HCT116 (cell line): ENCODE measurements around the gene TGM1. TPM values are rescaled to one million over a fixed set of nuclear protein-coding genes. Genes with fewer than 3 reads are reported as not detected.

Experiments
- ATAC-seq: fragments of 200-7000 bp; cut with Tn5 transposase; 2 replicates; pipeline ENCODE4 v1.9.1; 2020; ENCODE audit warnings: mild to moderate bottlenecking, moderate library complexity
- BruUV-seq: library from RNA; stranded (reverse); fragments of 400-500 nt; replicated peaks from 2 replicates; lab custom pipeline; 2021; lab: Mats Ljungman, UMichigan
- CTCF ChIA-PET: fragments of 300-600 bp; sonication (Branson Sonifier 250); formaldehyde crosslinking; loops from one replicate; lab custom pipeline; 2021; ENCODE audit warnings: antibody characterized with exemption; lab: Charles Lee
- POLR2A ChIA-PET: fragments of 300-600, 350-600 bp; sonication (Branson Sonifier 250); formaldehyde crosslinking; loops from one replicate; lab custom pipeline; 2021; ENCODE audit warnings: antibody characterized with exemption; lab: Charles Lee
- RAD21 ChIA-PET, 2 experiments: fragments of 300-600 bp; sonication (Branson Sonifier 250); formaldehyde crosslinking; loops; one replicate each; lab custom pipeline; 2023; ENCODE audit warnings: low total read pairs in 2 of 2; ENCODE audit not compliant: uncharacterized antibody in 2 of 2, unreplicated experiment in 2 of 2, low non-redundant PET in 1 of 2; lab: Charles Lee
- DNase-seq: peaks from one replicate; pipeline ENCODE4 v3.0.0-alpha.2; 2010; ENCODE audit warnings: low read depth, low spot score
- H2AFZ ChIP-seq: fragments of 200-600 bp; shearing (Covaris generic), sonication (generic); 2 replicates; pipeline ENCODE4 v1.6.1; 2017; ENCODE audit warnings: low read depth, mixed run types, mixed read lengths, antibody characterized with exemption, low read length; ENCODE audit not compliant: poor library complexity, severe bottlenecking
- H3K27ac ChIP-seq: 2 replicates; pipeline ENCODE4 v1.5.1; 2012; ENCODE audit warnings: low read depth, low read length
- H3K27me3 ChIP-seq: fragments of 200-600 bp; sonication (generic); 2 replicates; pipeline ENCODE4 v1.6.1; 2016; ENCODE audit warnings: mixed run types, low read length, mixed read lengths; ENCODE audit not compliant: insufficient read depth
- H3K36me3 ChIP-seq, 2 experiments: fragments of 200-500 bp in 1 of 2; fragments of 200-600 bp in 1 of 2; sonication (Bioruptor generic) in 1 of 2; sonication (generic) in 1 of 2; 2 replicates each; pipeline versions ENCODE4 v1.5.1 to v1.6.1; 2014 to 2016; ENCODE audit warnings: low read length in 2 of 2, inconsistent platforms in 1 of 2, mixed read lengths in 1 of 2, mixed run types in 1 of 2; ENCODE audit not compliant: insufficient read depth in 2 of 2, control insufficient read depth in 1 of 2
- H3K4me1 ChIP-seq, 2 experiments: fragments of 200-600 bp in 1 of 2; sonication (generic) in 1 of 2; 2 replicates each; pipeline versions ENCODE4 v1.5.1 to v1.6.1; 2012 to 2017; ENCODE audit warnings: low read length in 2 of 2, inconsistent platforms in 1 of 2, mild to moderate bottlenecking in 1 of 2, mixed read lengths in 1 of 2, mixed run types in 1 of 2, moderate library complexity in 1 of 2; ENCODE audit not compliant: insufficient read depth in 2 of 2, control insufficient read depth in 1 of 2
- H3K4me2 ChIP-seq: fragments of 200-600 bp; sonication (generic); 2 replicates; pipeline ENCODE4 v1.6.1; 2017; ENCODE audit warnings: mixed run types, low read length, mixed read lengths
- H3K4me3 ChIP-seq, 2 experiments: fragments of 200-600 bp in 1 of 2; sonication (generic) in 1 of 2; replicated peaks in 1 of 2; 2 replicates each; pipeline ENCODE4 v1.5.1; 2011 to 2016; ENCODE audit warnings: low read length in 2 of 2, control low read depth in 1 of 2, low read depth in 1 of 2, mild to moderate bottlenecking in 1 of 2, mixed read lengths in 1 of 2, mixed run types in 1 of 2
- H3K79me2 ChIP-seq: fragments of 200-600 bp; sonication (generic); 2 replicates; pipeline ENCODE4 v1.6.1; 2017; ENCODE audit warnings: mild to moderate bottlenecking, mixed run types, low read length, moderate library complexity, mixed read lengths; ENCODE audit not compliant: insufficient read depth
- H3K9ac ChIP-seq: fragments of 200-600 bp; sonication (generic); 2 replicates; pipeline ENCODE4 v1.6.1; 2016; ENCODE audit warnings: low read length, mixed read lengths
- H3K9me2 ChIP-seq: fragments of 200-600 bp; sonication (generic), shearing (Covaris generic); 2 replicates; pipeline ENCODE4 v1.6.1; 2017; ENCODE audit warnings: mixed run types, mild to moderate bottlenecking, moderate library complexity; ENCODE audit not compliant: insufficient read depth
- H3K9me3 ChIP-seq, 2 experiments: fragments of 200-500 bp in 1 of 2; fragments of 200-600 bp in 1 of 2; sonication (Bioruptor generic) in 1 of 2; sonication (generic) in 1 of 2; 2 replicates each; pipeline ENCODE4 v1.6.1; 2014 to 2017; ENCODE audit warnings: low read length in 2 of 2, mixed read lengths in 2 of 2, inconsistent platforms in 1 of 2, low read depth in 1 of 2, mild to moderate bottlenecking in 1 of 2, mixed run types in 1 of 2, moderate library complexity in 1 of 2; ENCODE audit not compliant: control insufficient read depth in 1 of 2, insufficient read depth in 1 of 2
- H4K20me1 ChIP-seq: fragments of 200-600 bp; sonication (generic), shearing (Covaris generic); 2 replicates; pipeline ENCODE4 v1.6.1; 2017; ENCODE audit warnings: mixed run types, mild to moderate bottlenecking, moderate library complexity; ENCODE audit not compliant: insufficient read depth
- POLR2AphosphoS5 ChIP-seq: IDR thresholded peaks from 2 replicates; pipeline ENCODE4 v1.6.1; 2011; ENCODE audit warnings: mild to moderate bottlenecking, low read depth, low read length, moderate library complexity
- RAD21 ChIP-seq: IDR thresholded peaks from 2 replicates; pipeline ENCODE4 v1.6.1; 2012; ENCODE audit warnings: low read depth, mild to moderate bottlenecking
- intact Hi-C: fragments of 100-400 bp; cut with micrococcal nuclease; formaldehyde crosslinking; loops from 2 replicates; pipeline ENCODE4 v1.10.0; 2022
- total RNA-seq: library from RNA; stranded (reverse); gene quantifications from one replicate; pipeline ENCODE4 v1.2.1, GENCODE V29; 2021; ENCODE audit not compliant: unreplicated experiment
- TF ChIP-seq, protein P1 (sequence below): IDR thresholded peaks from 2 replicates; pipeline ENCODE4 v1.6.1; 2012; ENCODE audit warnings: low read depth
- TF ChIP-seq, protein P2 (sequence below): IDR thresholded peaks from 2 replicates; pipeline ENCODE4 v1.6.1; 2012
- TF ChIP-seq, protein P3 (sequence below), 3 experiments: fragments of 200-600 bp in 1 of 3; sonication (generic) in 1 of 3; IDR thresholded peaks in 2 of 3; conservative IDR thresholded peaks in 1 of 3; 2 replicates each; pipeline ENCODE4 v1.5.1; 2012 to 2017; ENCODE audit warnings: low read depth in 2 of 3, low read length in 2 of 3, antibody characterized with exemption in 1 of 3, borderline replicate concordance in 1 of 3, control low read depth in 1 of 3, mild to moderate bottlenecking in 1 of 3, mixed read lengths in 1 of 3, mixed run types in 1 of 3, moderate library complexity in 1 of 3; ENCODE audit not compliant: insufficient read depth in 1 of 3

TGM1 gene
- total RNA-seq, 1 experiment from 2014 or later, result 5.6 TPM

DNA sequence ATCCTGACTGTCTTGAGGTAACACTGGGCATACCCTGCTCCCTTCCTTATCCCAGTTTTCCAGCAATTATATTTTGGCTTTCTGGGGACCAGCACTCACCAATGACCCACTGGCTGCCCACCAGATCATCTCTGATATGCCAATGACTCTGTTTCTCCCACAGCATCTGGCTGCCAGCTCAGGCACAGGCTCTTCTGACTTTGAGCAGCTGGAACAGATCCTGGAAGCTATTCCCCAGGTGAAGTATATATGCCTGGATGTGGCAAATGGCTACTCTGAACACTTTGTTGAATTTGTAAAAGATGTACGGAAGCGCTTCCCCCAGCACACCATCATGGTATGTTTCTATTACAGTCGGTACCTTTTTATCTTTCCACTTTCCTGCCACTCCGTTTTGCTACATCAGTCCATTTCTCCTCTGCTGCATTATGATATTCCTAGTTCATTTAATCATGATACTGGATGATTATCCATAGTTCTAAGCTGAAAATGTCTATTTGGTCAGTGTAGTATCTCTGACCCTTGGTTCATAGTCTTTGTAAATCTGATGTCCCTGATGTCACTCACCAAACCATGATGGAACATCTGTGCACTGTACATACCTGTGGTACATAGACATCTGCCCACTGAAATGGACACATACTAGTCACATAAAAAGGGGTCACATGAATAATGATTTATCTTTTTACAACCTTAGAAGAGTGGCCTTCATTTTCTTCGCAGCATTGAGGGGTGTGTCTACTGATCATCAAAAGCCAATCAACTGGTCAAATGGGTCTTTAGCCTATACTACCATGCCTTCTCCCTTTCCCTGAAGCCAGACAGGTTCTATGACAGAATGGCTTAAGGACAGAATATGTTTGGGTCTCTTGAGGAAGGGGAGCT is 26.9 kb downstream of the TGM1 start:
- Histone ChIP-seq H4K20me1 (no peaks in the 10 kb centered on the region), H3K27ac (no peak overlapping the region), H3K4me2 (no peak overlapping the region), H3K9me2 (no peaks in the 10 kb centered on the region), H2AFZ (no peak overlapping the region), H3K36me3 (peaks cover 45 to 58% of the 10 kb centered on the region in 2 experiments; a peak in 3 of 4 replicates)
- DNase-seq, result no peak
- POLR2A ChIA-PET, result no interaction called here
- TF ChIP-seq POLR2AphosphoS5 (no peak), RAD21 (no peak)
- TF ChIP-seq, protein P1, sequence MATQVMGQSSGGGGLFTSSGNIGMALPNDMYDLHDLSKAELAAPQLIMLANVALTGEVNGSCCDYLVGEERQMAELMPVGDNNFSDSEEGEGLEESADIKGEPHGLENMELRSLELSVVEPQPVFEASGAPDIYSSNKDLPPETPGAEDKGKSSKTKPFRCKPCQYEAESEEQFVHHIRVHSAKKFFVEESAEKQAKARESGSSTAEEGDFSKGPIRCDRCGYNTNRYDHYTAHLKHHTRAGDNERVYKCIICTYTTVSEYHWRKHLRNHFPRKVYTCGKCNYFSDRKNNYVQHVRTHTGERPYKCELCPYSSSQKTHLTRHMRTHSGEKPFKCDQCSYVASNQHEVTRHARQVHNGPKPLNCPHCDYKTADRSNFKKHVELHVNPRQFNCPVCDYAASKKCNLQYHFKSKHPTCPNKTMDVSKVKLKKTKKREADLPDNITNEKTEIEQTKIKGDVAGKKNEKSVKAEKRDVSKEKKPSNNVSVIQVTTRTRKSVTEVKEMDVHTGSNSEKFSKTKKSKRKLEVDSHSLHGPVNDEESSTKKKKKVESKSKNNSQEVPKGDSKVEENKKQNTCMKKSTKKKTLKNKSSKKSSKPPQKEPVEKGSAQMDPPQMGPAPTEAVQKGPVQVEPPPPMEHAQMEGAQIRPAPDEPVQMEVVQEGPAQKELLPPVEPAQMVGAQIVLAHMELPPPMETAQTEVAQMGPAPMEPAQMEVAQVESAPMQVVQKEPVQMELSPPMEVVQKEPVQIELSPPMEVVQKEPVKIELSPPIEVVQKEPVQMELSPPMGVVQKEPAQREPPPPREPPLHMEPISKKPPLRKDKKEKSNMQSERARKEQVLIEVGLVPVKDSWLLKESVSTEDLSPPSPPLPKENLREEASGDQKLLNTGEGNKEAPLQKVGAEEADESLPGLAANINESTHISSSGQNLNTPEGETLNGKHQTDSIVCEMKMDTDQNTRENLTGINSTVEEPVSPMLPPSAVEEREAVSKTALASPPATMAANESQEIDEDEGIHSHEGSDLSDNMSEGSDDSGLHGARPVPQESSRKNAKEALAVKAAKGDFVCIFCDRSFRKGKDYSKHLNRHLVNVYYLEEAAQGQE, result no peak
- TF ChIP-seq, protein P2, sequence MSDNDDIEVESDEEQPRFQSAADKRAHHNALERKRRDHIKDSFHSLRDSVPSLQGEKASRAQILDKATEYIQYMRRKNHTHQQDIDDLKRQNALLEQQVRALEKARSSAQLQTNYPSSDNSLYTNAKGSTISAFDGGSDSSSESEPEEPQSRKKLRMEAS, result no peak
- TF ChIP-seq, protein P3, sequence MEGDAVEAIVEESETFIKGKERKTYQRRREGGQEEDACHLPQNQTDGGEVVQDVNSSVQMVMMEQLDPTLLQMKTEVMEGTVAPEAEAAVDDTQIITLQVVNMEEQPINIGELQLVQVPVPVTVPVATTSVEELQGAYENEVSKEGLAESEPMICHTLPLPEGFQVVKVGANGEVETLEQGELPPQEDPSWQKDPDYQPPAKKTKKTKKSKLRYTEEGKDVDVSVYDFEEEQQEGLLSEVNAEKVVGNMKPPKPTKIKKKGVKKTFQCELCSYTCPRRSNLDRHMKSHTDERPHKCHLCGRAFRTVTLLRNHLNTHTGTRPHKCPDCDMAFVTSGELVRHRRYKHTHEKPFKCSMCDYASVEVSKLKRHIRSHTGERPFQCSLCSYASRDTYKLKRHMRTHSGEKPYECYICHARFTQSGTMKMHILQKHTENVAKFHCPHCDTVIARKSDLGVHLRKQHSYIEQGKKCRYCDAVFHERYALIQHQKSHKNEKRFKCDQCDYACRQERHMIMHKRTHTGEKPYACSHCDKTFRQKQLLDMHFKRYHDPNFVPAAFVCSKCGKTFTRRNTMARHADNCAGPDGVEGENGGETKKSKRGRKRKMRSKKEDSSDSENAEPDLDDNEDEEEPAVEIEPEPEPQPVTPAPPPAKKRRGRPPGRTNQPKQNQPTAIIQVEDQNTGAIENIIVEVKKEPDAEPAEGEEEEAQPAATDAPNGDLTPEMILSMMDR (IDR thresholded peaks at IDR 0.05 in 2 of 3, conservative IDR thresholded peaks at IDR 0.05 in 1 of 3; ENCODE audit: borderline replicate concordance in 1 of 3, insufficient read depth in 1 of 3, low read depth in 2 of 3, low read length in 2 of 3), result no peak
- TF ChIP-seq, all 23 proteins: peak for 0
- ATAC-seq, result no peak
- H3K9me3 ChIP-seq, result no peaks in the 10 kb centered on the region
- H3K27me3 ChIP-seq, result no peaks in the 10 kb centered on the region
- H3K79me2 ChIP-seq, result peaks cover 55% of the 10 kb centered on the region
- H3K4me3 ChIP-seq, result no peak overlapping the region
- ChIA-PET RAD21 (no interaction called here), CTCF (interaction anchor here (1.0 kb wide), 1 partner anchor 127 kb away, joined by 3 read pairs; no protein-coding TSS in a partner anchor)
- peaks cover 9 to 28% of the 10 kb centered on the region in 2 experiments for H3K4me1 ChIP-seq
- BruUV-seq, result no TSS peak
- intact Hi-C loops, result no loop called here
- H3K9ac ChIP-seq, result no peak overlapping the region
